H9 (cell line): ENCODE results near the gene MFN2. TPM values are rescaled to one million over a fixed set of nuclear protein-coding genes. Genes with fewer than 3 reads are reported as not detected.

Experiments used
- DNase-seq: peaks from one replicate; pipeline ENCODE4 v3.0.0-alpha.2; 2017
- H2AFZ ChIP-seq: one replicate; pipeline ENCODE4 v1.6.1; 2013; ENCODE audit warnings: mild to moderate bottlenecking, low read length, control low read depth, moderate library complexity
- H2AK5ac ChIP-seq: 2 replicates; pipeline ENCODE4 v1.6.1; 2013; ENCODE audit warnings: low read length, control low read depth, mixed read lengths; ENCODE audit not compliant: insufficient read length
- H2BK120ac ChIP-seq: one replicate; pipeline ENCODE4 v1.6.1; 2013; ENCODE audit warnings: low read depth, mild to moderate bottlenecking, low read length, control low read depth, inconsistent platforms; ENCODE audit not compliant: poor library complexity, severe bottlenecking
- H2BK12ac ChIP-seq: 2 replicates; pipeline ENCODE4 v1.6.1; 2013; ENCODE audit warnings: low read length, control low read depth, mixed read lengths, low read depth; ENCODE audit not compliant: insufficient read length
- H2BK15ac ChIP-seq: 2 replicates; pipeline ENCODE4 v1.6.1; 2013; ENCODE audit warnings: low read depth, low read length, control low read depth
- H2BK20ac ChIP-seq: one replicate; pipeline ENCODE4 v1.6.1; 2013; ENCODE audit warnings: low read depth, mild to moderate bottlenecking, low read length, control low read depth, inconsistent platforms; ENCODE audit not compliant: poor library complexity, severe bottlenecking
- H2BK5ac ChIP-seq: 2 replicates; pipeline ENCODE4 v1.6.1; 2013; ENCODE audit warnings: low read length, control low read depth, mixed read lengths; ENCODE audit not compliant: insufficient read length
- H3K14ac ChIP-seq: 2 replicates; pipeline ENCODE4 v1.6.1; 2013; ENCODE audit warnings: low read length, control low read depth; ENCODE audit not compliant: insufficient read depth
- H3K18ac ChIP-seq: 2 replicates; pipeline ENCODE4 v1.6.1; 2013; ENCODE audit warnings: low read depth, mild to moderate bottlenecking, mixed read lengths, low read length, control low read depth; ENCODE audit not compliant: insufficient read length
- H3K23ac ChIP-seq: 2 replicates; pipeline ENCODE4 v1.6.1; 2013; ENCODE audit warnings: low read length, control low read depth, mixed read lengths, low read depth; ENCODE audit not compliant: insufficient read length
- H3K23me2 ChIP-seq: 2 replicates; pipeline ENCODE4 v1.6.1; 2013; ENCODE audit warnings: low read depth, mild to moderate bottlenecking, mixed read lengths, low read length, control low read depth; ENCODE audit not compliant: insufficient read length, poor library complexity, severe bottlenecking
- H3K27ac ChIP-seq: 2 replicates; pipeline ENCODE4 v1.5.1; 2013; ENCODE audit warnings: low read length, control low read depth, mixed read lengths, low read depth; ENCODE audit not compliant: insufficient read length
- H3K27me3 ChIP-seq: 2 replicates; pipeline ENCODE4 v1.6.1; 2013; ENCODE audit warnings: low read length, control low read depth, inconsistent platforms; ENCODE audit not compliant: insufficient read depth
- H3K4ac ChIP-seq: 2 replicates; pipeline ENCODE4 v1.6.1; 2013; ENCODE audit warnings: low read depth, mild to moderate bottlenecking, control low read depth, inconsistent platforms, low read length, moderate library complexity
- H3K4me1 ChIP-seq: 2 replicates; pipeline ENCODE4 v1.6.1; 2013; ENCODE audit warnings: low read length, control low read depth, inconsistent platforms; ENCODE audit not compliant: insufficient read depth
- H3K4me2 ChIP-seq: 2 replicates; pipeline ENCODE4 v1.6.1; 2013; ENCODE audit warnings: low read length, control low read depth, mixed read lengths; ENCODE audit not compliant: insufficient read length, insufficient read depth
- H3K56ac ChIP-seq: 2 replicates; pipeline ENCODE4 v1.6.1; 2013; ENCODE audit warnings: low read depth, mild to moderate bottlenecking, mixed read lengths, low read length, control low read depth; ENCODE audit not compliant: insufficient read length
- H3K79me1 ChIP-seq: 2 replicates; pipeline ENCODE4 v1.6.1; 2013; ENCODE audit warnings: low read depth, mild to moderate bottlenecking, moderate library complexity, low read length, control low read depth, inconsistent platforms; ENCODE audit not compliant: insufficient read depth, poor library complexity, severe bottlenecking
- H3K79me2 ChIP-seq: 2 replicates; pipeline ENCODE4 v1.6.1; 2013; ENCODE audit warnings: low read length, control low read depth, inconsistent platforms; ENCODE audit not compliant: insufficient read depth
- H3K9ac ChIP-seq: 2 replicates; pipeline ENCODE4 v1.6.1; 2013; ENCODE audit warnings: low read length, control low read depth, mixed read lengths; ENCODE audit not compliant: insufficient read length; ENCODE audit errors: extremely low read depth
- H3K9me3 ChIP-seq: one replicate; pipeline ENCODE4 v1.6.1; 2013; ENCODE audit warnings: low read depth, low read length, inconsistent platforms; ENCODE audit not compliant: control insufficient read depth
- H3T11ph ChIP-seq: one replicate; pipeline ENCODE4 v1.6.1; 2013; ENCODE audit warnings: mild to moderate bottlenecking, low read length, control low read depth, inconsistent platforms
- H4K20me1 ChIP-seq: one replicate; pipeline ENCODE4 v1.6.1; 2013; ENCODE audit not compliant: control insufficient read depth, insufficient read length, insufficient read depth
- H4K5ac ChIP-seq: 2 replicates; pipeline ENCODE4 v1.6.1; 2013; ENCODE audit warnings: low read depth, mild to moderate bottlenecking, mixed read lengths, low read length, control low read depth; ENCODE audit not compliant: insufficient read length
- H4K8ac ChIP-seq: replicated peaks from 2 replicates; pipeline ENCODE4 v1.6.1; 2013; ENCODE audit warnings: low read length, control low read depth, mixed read lengths, low read depth; ENCODE audit not compliant: insufficient read length
- H4K91ac ChIP-seq: 2 replicates; pipeline ENCODE4 v1.6.1; 2013; ENCODE audit warnings: low read depth, mild to moderate bottlenecking, moderate library complexity, mixed read lengths, low read length, control low read depth; ENCODE audit not compliant: insufficient read length
- H3K27ac Mint-ChIP-seq, 3 experiments: 2 replicates in 2 of 3; 3 replicates in 1 of 3; pipeline ENCODE4 v1.8.0; 2020 to 2021; ENCODE audit warnings: mixed read lengths in 3 of 3, mild to moderate bottlenecking in 1 of 3, moderate library complexity in 1 of 3
- H3K27me3 Mint-ChIP-seq: 2 replicates; pipeline ENCODE4 v1.8.0; 2021; ENCODE audit warnings: low read depth, mild to moderate bottlenecking, moderate library complexity, mixed read lengths
- H3K36me3 Mint-ChIP-seq, 3 experiments: 2 replicates in 2 of 3; 3 replicates in 1 of 3; pipeline ENCODE4 v1.8.0; 2020 to 2021; ENCODE audit warnings: low read depth in 3 of 3, mixed read lengths in 3 of 3; ENCODE audit not compliant: insufficient read depth in 1 of 3
- H3K4me1 Mint-ChIP-seq, 2 experiments: 2 replicates each; pipeline ENCODE4 v1.8.0; 2020; ENCODE audit warnings: mixed read lengths in 2 of 2
- H3K4me3 Mint-ChIP-seq, 2 experiments: 2 replicates in 1 of 2; 3 replicates in 1 of 2; pipeline ENCODE4 v1.8.0; 2020 to 2021; ENCODE audit warnings: mild to moderate bottlenecking in 2 of 2, mixed read lengths in 2 of 2, moderate library complexity in 1 of 2
- H3K9me3 Mint-ChIP-seq, 2 experiments: 2 replicates in 1 of 2; 3 replicates in 1 of 2; pipeline ENCODE4 v1.8.0; 2020; ENCODE audit warnings: mild to moderate bottlenecking in 2 of 2, mixed read lengths in 2 of 2, moderate library complexity in 1 of 2
- WGBS: extraction: QIAGEN DNeasy Blood & Tissue Kit; methylation state at CpG from one replicate; pipeline ENCODE4 v1.1.7; 2013; ENCODE audit warnings: missing lambda C conversion rate, low lambda C conversion rate, mixed read lengths; ENCODE audit not compliant: insufficient read length; ENCODE audit errors: extremely low coverage; 5-methylcytosine and 5-hydroxymethylcytosine counted together
- total RNA-seq: library from RNA; stranded (reverse); gene quantifications from 2 replicates; pipeline ENCODE4 v1.2.1, GENCODE V29; 2021
- TF ChIP-seq, protein P1 (sequence below): fragments of 200-600 bp; sonication (generic); conservative IDR thresholded peaks from 3 replicates; pipeline ENCODE4 v1.8.0; 2021; ENCODE audit warnings: antibody characterized with exemption, mild to moderate bottlenecking

The MFN2 gene
- total RNA-seq, 1 experiment from 2014 or later: 61.4 TPM

DNA sequence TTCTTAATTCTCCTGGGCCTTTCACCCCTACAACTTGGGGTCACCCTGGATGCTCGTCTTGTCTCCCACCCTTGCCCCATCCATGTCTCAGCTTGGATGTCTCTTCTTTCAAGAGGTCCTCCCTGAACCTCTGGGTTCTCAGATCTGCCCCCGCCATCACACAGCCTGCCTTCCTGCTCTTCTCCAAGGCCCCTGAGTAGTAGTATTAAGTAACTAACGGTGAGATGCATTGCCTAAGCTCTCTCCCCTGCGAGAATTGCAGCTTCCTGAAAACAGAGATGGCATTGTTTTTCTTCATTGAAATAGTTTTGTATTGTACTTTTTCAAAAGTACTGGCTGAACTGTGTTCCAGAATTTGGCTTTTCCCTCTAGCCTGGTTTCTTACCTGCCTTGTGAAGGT, 55.1 kb downstream of the MFN2 start:
- TF ChIP-seq, protein P1, sequence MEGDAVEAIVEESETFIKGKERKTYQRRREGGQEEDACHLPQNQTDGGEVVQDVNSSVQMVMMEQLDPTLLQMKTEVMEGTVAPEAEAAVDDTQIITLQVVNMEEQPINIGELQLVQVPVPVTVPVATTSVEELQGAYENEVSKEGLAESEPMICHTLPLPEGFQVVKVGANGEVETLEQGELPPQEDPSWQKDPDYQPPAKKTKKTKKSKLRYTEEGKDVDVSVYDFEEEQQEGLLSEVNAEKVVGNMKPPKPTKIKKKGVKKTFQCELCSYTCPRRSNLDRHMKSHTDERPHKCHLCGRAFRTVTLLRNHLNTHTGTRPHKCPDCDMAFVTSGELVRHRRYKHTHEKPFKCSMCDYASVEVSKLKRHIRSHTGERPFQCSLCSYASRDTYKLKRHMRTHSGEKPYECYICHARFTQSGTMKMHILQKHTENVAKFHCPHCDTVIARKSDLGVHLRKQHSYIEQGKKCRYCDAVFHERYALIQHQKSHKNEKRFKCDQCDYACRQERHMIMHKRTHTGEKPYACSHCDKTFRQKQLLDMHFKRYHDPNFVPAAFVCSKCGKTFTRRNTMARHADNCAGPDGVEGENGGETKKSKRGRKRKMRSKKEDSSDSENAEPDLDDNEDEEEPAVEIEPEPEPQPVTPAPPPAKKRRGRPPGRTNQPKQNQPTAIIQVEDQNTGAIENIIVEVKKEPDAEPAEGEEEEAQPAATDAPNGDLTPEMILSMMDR: no peak
- peak overlapping the region in 2 of 3 experiments; percentile 59 to 69; a peak in 3 of 7 replicates for H3K27ac Mint-ChIP-seq
- H3K4me3 Mint-ChIP-seq: no peak overlapping the region

More for the DNA sequence above, 55.1 kb downstream of the MFN2 start:
- no peaks in the 10 kb centered on the region for H4K20me1 ChIP-seq
- no peak overlapping the region for H3K27ac ChIP-seq
- H3K79me1 ChIP-seq: no peaks in the 10 kb centered on the region
- H3K18ac ChIP-seq: no peak overlapping the region
- H3K4me1 ChIP-seq: no peaks in the 10 kb centered on the region
- no peak overlapping the region for H2BK15ac ChIP-seq
- H3K56ac ChIP-seq: no peak overlapping the region
- H2BK5ac ChIP-seq: no peak overlapping the region
- H3K23ac ChIP-seq: no peak overlapping the region
- no peaks in the 10 kb centered on the region for H3K9me3 ChIP-seq
- no CpG with 5 or more reads among the region's 4 CpGs for WGBS
- no peak overlapping the region for H2AFZ ChIP-seq
- no peak overlapping the region for H3K14ac ChIP-seq
- H4K91ac ChIP-seq: no peak overlapping the region
- no peak overlapping the region for H4K8ac ChIP-seq
- no peak overlapping the region for H2BK12ac ChIP-seq
- H3K4me2 ChIP-seq: no peak overlapping the region
- H3K9ac ChIP-seq: no peak overlapping the region
- H3K23me2 ChIP-seq: no peaks in the 10 kb centered on the region
- H3K79me2 ChIP-seq: no peaks in the 10 kb centered on the region
- no peak overlapping the region for H3K4ac ChIP-seq
- Mint-ChIP-seq H3K27me3 (peaks cover 2% of the 10 kb centered on the region; the same call in 1 of the 2 replicates), H3K4me1 (peaks cover 2 to 5% of the 10 kb centered on the region in 2 experiments; a peak in 1 of 4 replicates), H3K36me3 (peaks cover 0 to 17% (median 14%) of the 10 kb centered on the region in 3 experiments; a peak in 5 of 7 replicates), H3K9me3 (no peaks in the 10 kb centered on the region)
- H3K27me3 ChIP-seq: no peaks in the 10 kb centered on the region
- H2AK5ac ChIP-seq: no peak overlapping the region
- DNase-seq: no peak
- no peak overlapping the region for H2BK120ac ChIP-seq
- H2BK20ac ChIP-seq: no peak overlapping the region
- H4K5ac ChIP-seq: no peak overlapping the region
- H3T11ph ChIP-seq: no peak overlapping the region
